Kidney (tissue), 14 donors: ENCODE results near the gene DNAJB8. TPM values are rescaled to one million over a fixed set of nuclear protein-coding genes. Genes with fewer than 3 reads are reported as not detected.

ENCODE experiments used
- DNase-seq, 5 donors: peaks; one replicate each; pipeline ENCODE4 v3.0.0-alpha.2; 2013 to 2020
- FAIRE-seq: peaks from 2 replicates; lab custom pipeline; 2012; peaks lifted over from hg19 to GRCh38; lab: Jason Lieb, UNC
- H3K27ac ChIP-seq, 2 donors: one replicate each; pipeline ENCODE4 v1.7.0; 2013; ENCODE audit warnings: low read depth in 2 of 2, low read length in 2 of 2, inconsistent platforms in 1 of 2
- H3K27me3 ChIP-seq: one replicate; pipeline ENCODE4 v1.7.1; 2013; ENCODE audit warnings: low read length, inconsistent platforms; ENCODE audit not compliant: control insufficient read depth, insufficient read depth
- H3K36me3 ChIP-seq, 3 donors: one replicate each; pipeline versions ENCODE4 v1.7.0 to v1.7.1; 2013; ENCODE audit warnings: low read length in 3 of 3, control low read depth in 1 of 3, inconsistent platforms in 1 of 3; ENCODE audit not compliant: insufficient read depth in 3 of 3, control insufficient read depth in 2 of 3
- H3K4me1 ChIP-seq, 3 donors: one replicate each; pipeline versions ENCODE4 v1.7.0 to v1.7.1; 2013; ENCODE audit warnings: low read length in 3 of 3, inconsistent platforms in 1 of 3, low read depth in 1 of 3; ENCODE audit not compliant: control insufficient read depth in 2 of 3, insufficient read depth in 2 of 3
- H3K4me3 ChIP-seq, 3 donors: one replicate each; pipeline versions ENCODE4 v1.7.0 to v1.8.1; 2013; ENCODE audit warnings: low read length in 3 of 3, control low read depth in 1 of 3, inconsistent platforms in 1 of 3
- H3K9ac ChIP-seq, 3 donors: one replicate each; pipeline versions ENCODE4 v1.7.0 to v1.7.1; 2013; ENCODE audit warnings: low read length in 3 of 3, control low read depth in 1 of 3, inconsistent platforms in 1 of 3
- H3K9me3 ChIP-seq, 3 donors: one replicate each; pipeline versions ENCODE4 v1.7.0 to v1.7.1; 2013; ENCODE audit warnings: low read length in 3 of 3, control low read depth in 1 of 3, inconsistent platforms in 1 of 3; ENCODE audit not compliant: control insufficient read depth in 2 of 3, insufficient read depth in 1 of 3
- CTCF ChIP-seq: IDR thresholded peaks from 3 replicates; pipeline ENCODE4 v1.5.1; 2012; ENCODE audit warnings: mild to moderate bottlenecking, moderate library complexity, borderline replicate concordance; ENCODE audit not compliant: insufficient read depth; ENCODE audit errors: extremely low read depth
- intact Hi-C: fragments of 100-400 bp; cut with DNase I; formaldehyde crosslinking; loops from one replicate; pipeline ENCODE4 v1.11.1; 2022
- polyA plus RNA-seq: library from polyadenylated mRNA; stranded (reverse); fragments of 350-450 nt; fragmentation: Illumina TruSeq; extraction: RNeasy Lipid Tissue Mini Kit (QIAGEN cat#74804); gene quantifications from one replicate; pipeline ENCODE4 v1.2.3, GENCODE V29; 2014; ENCODE audit warnings: low read depth, low replicate concordance; ENCODE audit not compliant: insufficient read depth
- total RNA-seq: library from RNA; stranded (reverse); fragmentation: NEBNext Ultra II Directional; extraction: Animal tissue kit (Norgen Biotek cat#: 25700); gene quantifications from one replicate; pipeline ENCODE4 v1.2.1, GENCODE V29; 2021
- donor health status: control.
- donor health status: control.
- donor health status: control.
- donor health status: control.
- donor health status: control.
- donor health status: DM: yes; HTN: yes; CAD: no.
- donor health status: Normal renal cell carcinoma (clear cell type).

DNAJB8 gene
- total and polyA plus RNA-seq, 2 donors from 2014 or later: not detected

DNA sequence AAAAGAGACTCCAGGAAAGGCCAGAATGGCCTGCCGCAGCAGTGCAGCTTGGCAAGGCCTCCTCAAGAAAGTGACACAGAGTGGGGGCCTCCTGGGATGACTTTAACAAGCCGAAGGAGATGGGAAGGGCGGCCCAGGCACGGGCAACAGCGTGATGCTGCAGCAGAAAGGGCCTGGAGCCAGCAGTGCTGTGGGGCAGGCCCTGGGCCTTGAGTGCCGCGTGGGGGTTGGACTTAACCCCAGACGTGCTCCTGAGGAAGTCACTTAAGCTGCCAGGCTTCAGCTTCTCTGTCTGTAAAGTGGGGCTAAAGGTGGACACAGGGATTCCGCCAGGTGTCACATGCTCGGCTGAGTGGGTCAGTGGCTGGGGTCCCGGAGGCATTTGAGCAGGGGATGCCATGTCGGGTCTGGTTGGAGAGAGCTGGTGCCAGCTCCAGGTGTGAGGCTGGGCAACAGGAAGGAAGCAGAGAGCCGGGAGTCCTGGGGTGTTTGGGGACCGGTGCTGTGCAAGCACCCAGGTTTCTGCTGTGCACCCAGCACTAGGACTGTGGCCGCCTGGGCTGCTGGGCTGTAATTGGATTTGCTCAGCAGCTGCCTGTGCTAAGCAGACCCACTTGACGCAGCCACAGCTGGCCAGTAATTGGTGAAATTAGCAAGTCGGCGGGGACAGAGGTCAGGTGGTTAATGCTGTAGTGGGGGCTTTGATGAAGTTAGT lies 7.8 kb downstream of the DNAJB8 start:
- TF ChIP-seq CTCF: no peak
- Histone ChIP-seq H3K4me3 (no peak overlapping the region), H3K27ac (no peak overlapping the region), H3K9me3 (no peaks in the 10 kb centered on the region), H3K9ac (no peak overlapping the region), H3K27me3 (no peaks in the 10 kb centered on the region), H3K36me3 (no peaks in the 10 kb centered on the region), H3K4me1 (peaks cover 0 to 2% (median 0%) of the 10 kb centered on the region in 3 donors)
- DNase-seq: peak in 1 of 5 donors; percentile 52
- no peak for FAIRE-seq
- intact Hi-C loops: no loop called here

- H3K27me3 ChIP-seq: no peaks in the 10 kb centered on the region
- no peaks in the 10 kb centered on the region for H3K36me3 ChIP-seq
- no peak overlapping the region for H3K27ac ChIP-seq
- H3K9ac ChIP-seq: no peak overlapping the region
- H3K4me1 ChIP-seq: peaks cover 0 to 2% (median 0%) of the 10 kb centered on the region in 3 donors
- no peaks in the 10 kb centered on the region for H3K9me3 ChIP-seq
- intact Hi-C loops: no loop called here
- DNase-seq (peak in 2 of 5 donors; percentile 13 to 52), FAIRE-seq (no peak)
- no peak overlapping the region for H3K4me3 ChIP-seq
- no peak for TF ChIP-seq CTCF
These were observed 8.8 kb downstream of the DNAJB8 start for GRCh38 chr3:128457937-128458336.

DNA sequence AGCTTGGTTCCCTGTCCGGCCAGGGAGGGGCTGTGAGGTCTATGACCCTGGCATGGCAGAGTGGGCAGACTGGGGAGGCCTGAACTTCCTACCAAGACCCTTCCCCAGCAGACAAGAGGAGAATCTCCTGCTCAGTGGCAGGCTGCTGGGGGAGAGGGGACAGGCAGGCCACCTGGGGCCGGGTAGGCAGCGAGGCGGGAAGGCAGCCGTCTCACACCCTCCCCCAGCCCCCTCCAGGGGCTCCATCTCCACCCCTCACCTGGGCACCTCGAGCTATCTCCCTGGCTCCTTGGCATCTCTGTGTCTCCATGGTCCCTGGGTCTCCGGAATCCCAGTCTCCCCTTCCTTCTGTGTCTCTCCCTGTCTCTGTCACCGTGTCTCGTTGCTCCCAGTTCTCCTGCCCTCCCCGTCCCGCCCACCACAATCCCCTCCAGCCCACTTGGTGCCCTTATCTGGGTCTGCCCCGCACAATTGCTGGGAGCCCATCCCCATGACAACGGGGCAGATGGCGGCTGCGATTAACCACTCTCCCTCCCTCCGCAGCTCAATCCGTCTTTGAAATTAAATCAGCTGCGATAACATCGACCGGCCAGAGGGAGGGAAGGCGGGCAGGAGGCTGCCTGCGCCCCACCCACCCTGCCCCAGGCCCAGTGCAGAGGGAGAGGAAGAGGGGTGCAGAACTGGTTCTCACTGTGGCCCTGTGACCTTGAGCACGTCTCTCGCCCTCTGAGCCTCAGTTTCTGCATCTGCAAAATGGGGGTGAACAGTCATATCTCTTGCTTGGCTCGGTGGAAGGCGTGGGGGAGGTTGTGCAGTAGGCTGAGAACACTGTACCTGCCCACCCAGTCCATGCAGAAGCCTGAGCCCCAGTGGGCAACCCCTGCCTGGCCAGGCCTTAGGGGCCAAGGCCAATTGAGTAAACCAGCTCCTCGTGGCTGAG lies 9.6 kb downstream of the DNAJB8 start:
- Histone ChIP-seq H3K9me3 (no peaks in the 10 kb centered on the region), H3K27ac (no peak overlapping the region), H3K27me3 (no peaks in the 10 kb centered on the region), H3K36me3 (no peaks in the 10 kb centered on the region), H3K4me1 (peaks cover 0 to 2% (median 0%) of the 10 kb centered on the region in 3 donors), H3K4me3 (no peak overlapping the region), H3K9ac (no peak overlapping the region)
- no peak for TF ChIP-seq CTCF
- FAIRE-seq (no peak), DNase-seq (peak; percentile 47 to 85 (median 59))
- intact Hi-C loops: no loop called here
